ENCODE results near the gene ANKRD24. TPM values are rescaled to one million over a fixed set of nuclear protein-coding genes. Genes with fewer than 3 reads are reported as not detected.
A peak's percentile ranks its signal among the peaks of the same experiment; 100 is the strongest.

The ANKRD24 gene
- total RNA-seq, 1 experiment from 2014 or later, result 0.26 TPM

- ATAC-seq (peak; percentile 84), DNase-seq (ENCODE audit: low read depth, low spot score) (no peak)
- Histone ChIP-seq H3K27ac (ENCODE audit: low read length) (no peak overlapping the region), H3K36me3 (ENCODE audit: control insufficient read depth, insufficient read depth, low read length) (no peaks in the 10 kb centered on the region), H3K4me3 (ENCODE audit: low read depth in 2 of 2, low read length in 2 of 2) (peak overlapping the region; percentile 9 to 24; a peak in 3 of 4 replicates), H3K27me3 (ENCODE audit: control insufficient read depth, insufficient read depth, low read length) (peaks cover 3% of the 10 kb centered on the region; the same call in 1 of the 2 replicates), H3K4me1 (ENCODE audit: control insufficient read depth, insufficient read depth, low read length) (peaks cover 3% of the 10 kb centered on the region; the same call in 1 of the 2 replicates), H3K9me3 (ENCODE audit: control insufficient read depth, insufficient read depth, low read depth, low read length) (no peaks in the 10 kb centered on the region)
- intact Hi-C loops (cut with micrococcal nuclease; ENCODE audit: unreplicated experiment) (no loop called here), in situ Hi-C loops (cut with HindIII; ENCODE audit: low pct_unique_long_range_greater_than_20kb, low sequenced_read_pairs) (no loop called here)
- POLR2A ChIA-PET, result no interaction called here
- TF ChIP-seq POLR2AphosphoS5 (IDR thresholded peaks at IDR 0.05; ENCODE audit: low read depth, low read length), result no peak
- BruUV-seq (replicated peaks), result no TSS peak
- CTCF ChIA-PET, result interaction anchor here (1.3 kb wide), 1 partner anchor 58 kb away, joined by 5 read pairs; no protein-coding TSS in a partner anchor
These were observed 15.4 kb downstream of the ANKRD24 start for GRCh38 chr19:4197625-4198466.

- DNase-seq (ENCODE audit: low read depth, low spot score) (no peak), ATAC-seq (no peak)
- H3K4me1 ChIP-seq (ENCODE audit: control insufficient read depth, insufficient read depth, low read length), result peaks cover 3% of the 10 kb centered on the region; the same call in 1 of the 2 replicates
- CTCF ChIA-PET, result interaction anchor here (0.5 to 1.3 kb wide), 2 partner anchors 58 to 182 kb away, joined by 3 to 5 read pairs; no protein-coding TSS in a partner anchor
- no peaks in the 10 kb centered on the region for H3K36me3 ChIP-seq (ENCODE audit: control insufficient read depth, insufficient read depth, low read length)
- peaks cover 3% of the 10 kb centered on the region; the same call in 1 of the 2 replicates for H3K27me3 ChIP-seq (ENCODE audit: control insufficient read depth, insufficient read depth, low read length)
- in situ Hi-C loops (cut with HindIII; ENCODE audit: low pct_unique_long_range_greater_than_20kb, low sequenced_read_pairs), result no loop called here
- POLR2A ChIA-PET, result no interaction called here
- TF ChIP-seq POLR2AphosphoS5 (IDR thresholded peaks at IDR 0.05; ENCODE audit: low read depth, low read length), result no peak
- no peak for TF ChIP-seq CTCF (IDR thresholded peaks at IDR 0.05)
- no peak for TF ChIP-seq SIN3A (IDR thresholded peaks at IDR 0.05; ENCODE audit: borderline replicate concordance, insufficient read depth, low read depth, low read length)
- TF ChIP-seq REST (IDR thresholded peaks at IDR 0.05; ENCODE audit: insufficient read depth in 1 of 2, low read depth in 2 of 2, low read length in 1 of 2), result no peak
- no peak for TF ChIP-seq TCF7L2 (IDR thresholded peaks at IDR 0.05; ENCODE audit: low read depth, low read length)
- intact Hi-C loops (cut with micrococcal nuclease; ENCODE audit: unreplicated experiment), result no loop called here
- no TSS peak for BruUV-seq (replicated peaks)
- H3K27ac ChIP-seq (ENCODE audit: low read length), result no peak overlapping the region
- no peak overlapping the region for H3K4me3 ChIP-seq (ENCODE audit: low read depth in 2 of 2, low read length in 2 of 2)
- H3K9me3 ChIP-seq (ENCODE audit: control insufficient read depth, insufficient read depth, low read depth, low read length), result no peaks in the 10 kb centered on the region
These were observed 16.1 kb downstream of the ANKRD24 start for GRCh38 chr19:4198467-4199126.
